ENCODE data around the gene DCDC2.
A peak's percentile ranks its signal among the peaks of the same experiment; 100 is the strongest.
"Not testable (repeated sequence)": the region's sequence is repeated elsewhere in the genome, so short reads cannot be mapped to it uniquely, and the experiment has no call there.

Gene DCDC2

DNA sequence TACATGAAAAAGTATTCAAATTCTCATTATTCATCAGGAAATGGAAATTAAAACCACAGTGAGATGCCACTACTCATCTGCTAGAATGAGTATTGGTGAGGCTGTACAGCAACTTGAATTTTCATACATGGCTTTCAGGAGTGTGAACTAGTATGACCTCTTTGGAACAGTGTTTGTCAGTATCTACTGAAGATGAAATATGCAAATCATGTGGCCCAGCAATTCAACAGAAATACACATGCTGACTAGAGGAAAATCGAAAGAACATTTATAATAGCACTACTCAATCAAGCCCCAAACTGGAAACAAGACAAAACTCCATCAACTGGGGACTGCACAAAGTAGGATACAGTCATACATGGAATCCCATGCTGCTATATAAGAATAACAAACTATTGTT lies 102.2 kb downstream of the DCDC2 start:
- DNase-seq = no peak

DNA sequence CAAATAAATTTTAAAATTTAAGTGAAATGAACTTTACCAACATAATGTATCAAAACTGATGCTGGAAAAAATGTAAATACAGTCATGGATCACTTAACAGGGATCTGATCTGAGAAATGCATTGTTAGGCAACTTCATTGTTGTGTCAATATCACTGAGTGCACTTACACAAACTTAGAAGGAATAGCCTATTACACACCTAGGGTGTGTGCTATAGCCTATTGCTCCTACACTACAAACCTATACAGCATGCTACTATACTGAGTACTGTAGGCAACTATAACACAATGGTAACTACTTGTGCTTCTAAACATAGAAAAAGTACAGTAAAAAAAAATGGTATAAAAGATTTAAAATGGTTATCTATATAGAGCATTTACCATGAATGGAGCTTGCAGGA lies 104.5 kb downstream of the DCDC2 start:
- no peak for DNase-seq

- no peak for DNase-seq
Measured at GRCh38 chr6:24252280-24252679, 105.6 kb downstream of the DCDC2 start.

GRCh38 chr6:24251339-24251738 lies 106.5 kb downstream of the DCDC2 start:
- DNase-seq = no peak

GRCh38 chr6:24249926-24250325 lies 107.9 kb downstream of the DCDC2 start:
- no peak for DNase-seq

- no peak for DNase-seq
Measured at GRCh38 chr6:24245275-24245674, 112.6 kb downstream of the DCDC2 start.

DNA sequence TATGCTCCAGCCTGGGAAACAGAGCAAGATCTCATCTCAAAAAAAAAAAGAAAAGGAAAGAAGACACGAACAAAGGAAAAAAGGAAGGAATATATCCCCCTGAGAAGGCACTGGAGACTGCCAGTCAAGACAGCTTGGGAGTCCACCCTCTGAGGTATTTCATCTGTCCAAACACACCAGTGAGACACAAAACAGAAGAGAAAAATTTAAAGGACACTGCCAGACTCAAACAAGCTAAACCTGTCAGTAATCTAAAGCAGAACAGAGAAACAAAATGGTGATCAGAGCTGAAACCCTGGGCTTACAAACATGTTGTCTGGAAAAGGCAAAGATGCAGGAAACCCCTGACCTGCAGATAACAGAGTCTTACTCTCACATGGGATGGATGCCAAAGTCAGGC lies 114.9 kb downstream of the DCDC2 start:
- no peak for DNase-seq

GRCh38 chr6:24241779-24242178 lies 116.1 kb downstream of the DCDC2 start:
- not testable (repeated sequence) for DNase-seq

DNA sequence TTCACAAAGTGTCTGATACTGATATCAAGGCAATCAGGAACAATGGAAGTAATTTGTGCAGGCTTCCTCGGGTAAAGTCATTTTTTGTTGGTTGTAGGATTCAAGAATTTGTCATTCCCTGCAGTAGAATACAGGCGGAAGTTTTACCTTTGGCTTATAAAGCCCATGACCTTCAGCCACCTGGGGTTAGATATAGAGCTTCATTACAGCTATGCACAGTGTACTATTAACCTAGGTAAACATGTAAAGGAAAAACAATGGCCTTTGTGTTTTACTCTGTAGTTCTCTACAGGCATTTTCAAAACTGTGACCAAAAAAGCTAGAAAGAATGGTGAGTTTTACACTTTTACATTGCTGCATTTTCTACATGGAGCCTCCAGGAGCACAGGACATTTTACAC lies 116.9 kb downstream of the DCDC2 start:
- no peak for DNase-seq

GRCh38 chr6:24240380-24240928 lies 117.4 kb downstream of the DCDC2 start:
- DNase-seq = no peak

DNA sequence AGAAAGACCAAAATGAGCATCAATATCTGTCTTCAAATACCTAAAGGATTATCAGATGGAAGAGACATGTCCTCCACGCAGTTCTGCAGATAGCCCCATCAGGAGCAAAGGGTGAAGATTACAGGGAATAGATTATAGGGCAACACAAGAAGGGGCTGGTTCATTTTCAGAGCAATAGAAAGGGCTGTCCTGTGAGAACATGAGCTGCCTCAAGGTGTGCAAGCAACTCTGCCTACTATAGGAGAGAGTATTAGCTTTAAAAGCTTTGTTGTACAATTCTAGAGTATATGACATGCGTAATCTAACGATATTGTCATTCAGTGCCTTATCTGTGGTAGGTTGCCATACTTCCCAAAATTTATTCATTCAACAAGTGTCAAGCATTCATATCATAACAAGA lies 119.2 kb downstream of the DCDC2 start:
- DNase-seq = no peak

- not testable (repeated sequence) for DNase-seq
Measured at GRCh38 chr6:24236779-24237178, 121.1 kb downstream of the DCDC2 start.

DNA sequence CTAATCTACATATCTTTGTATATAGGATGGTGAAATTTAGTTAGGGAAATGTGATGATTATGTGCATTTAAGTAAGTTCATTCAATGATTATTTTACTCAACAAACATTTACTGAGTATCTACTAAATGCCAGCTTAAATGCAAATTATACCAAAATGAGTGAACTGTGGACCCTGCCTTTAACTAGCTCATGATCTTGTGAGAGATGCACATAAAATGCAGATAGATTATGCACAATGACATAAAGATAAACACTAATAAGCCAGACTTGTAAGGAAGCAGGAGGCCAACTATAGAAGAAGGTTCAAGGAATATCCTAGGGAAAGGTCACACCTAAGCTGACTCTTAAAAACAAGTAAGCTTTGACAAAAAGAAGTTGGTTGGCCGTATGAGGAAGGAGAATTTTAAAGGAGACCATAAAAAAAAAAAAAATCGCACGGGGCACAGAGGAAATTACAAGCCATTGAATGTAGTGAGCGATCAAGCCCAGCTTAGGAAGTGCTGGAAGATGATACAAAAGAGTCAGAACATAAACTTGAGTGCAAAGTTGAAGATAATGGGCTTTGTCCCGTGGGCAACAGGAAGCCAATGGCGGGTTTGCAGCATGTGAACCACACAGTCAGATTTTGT lies 123.9 kb downstream of the DCDC2 start:
- DNase-seq = no peak

- no peak for DNase-seq
Measured at GRCh38 chr6:24231438-24231977, 126.4 kb downstream of the DCDC2 start.

DNA sequence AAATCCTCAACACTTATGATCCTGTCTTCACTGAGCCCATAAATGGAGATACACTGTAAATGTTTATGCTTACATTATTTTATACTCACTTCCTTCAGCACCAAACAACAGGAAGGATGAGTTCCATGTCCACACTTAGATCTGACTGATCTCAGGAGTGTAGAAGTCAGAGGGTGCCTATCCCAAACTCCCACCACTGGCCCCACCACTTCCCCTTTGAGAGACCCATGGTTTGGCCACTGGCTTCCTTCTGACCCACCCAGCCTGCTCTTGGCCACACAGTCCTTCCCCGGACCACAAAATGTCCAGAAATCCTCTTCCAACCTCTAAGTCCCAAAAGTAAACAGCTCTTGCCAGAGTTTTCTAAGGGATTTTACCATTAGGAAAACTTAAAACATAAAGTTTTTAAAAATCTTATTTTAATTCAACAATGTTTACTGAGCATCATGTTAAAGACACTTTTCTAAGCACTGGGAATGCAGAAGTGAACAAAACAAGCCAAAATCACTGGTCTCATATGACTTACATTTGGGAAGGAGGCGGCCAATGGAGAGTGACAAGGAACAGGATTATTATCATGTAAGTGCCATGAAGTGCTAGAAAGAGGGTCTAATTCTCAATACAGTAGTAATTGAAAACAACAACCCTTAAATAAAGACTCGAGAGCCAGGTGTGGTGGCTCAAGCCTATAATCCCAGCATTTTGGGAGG lies 128.0 kb downstream of the DCDC2 start:
- no peak for DNase-seq

- DNase-seq = peak; percentile 1
Measured at GRCh38 chr6:24228681-24229255, 129.1 kb downstream of the DCDC2 start.

- no peak for DNase-seq
Measured at GRCh38 chr6:24228123-24228522, 129.7 kb downstream of the DCDC2 start.

- DNase-seq = no peak
Measured at GRCh38 chr6:24227556-24227955, 130.3 kb downstream of the DCDC2 start.

DNA sequence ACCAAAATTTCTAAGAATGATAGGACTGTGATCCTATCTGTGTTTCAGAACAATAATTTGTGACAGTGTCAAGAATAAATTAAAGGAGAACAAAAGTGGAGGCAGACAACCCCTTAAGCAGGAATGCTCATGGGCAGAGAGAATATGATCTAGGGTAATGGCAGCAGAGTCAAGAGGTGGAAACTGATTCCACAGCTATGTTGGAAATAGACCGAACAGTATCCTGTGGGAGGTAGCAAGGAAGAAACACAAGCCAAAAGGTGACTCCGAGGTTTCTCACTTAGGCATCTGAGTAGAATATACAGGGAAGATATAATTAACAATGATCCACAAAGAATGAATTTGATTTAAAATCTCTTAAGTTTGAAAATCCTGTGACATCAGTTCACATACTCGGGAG lies 131.3 kb downstream of the DCDC2 start:
- DNase-seq = no peak

DNA sequence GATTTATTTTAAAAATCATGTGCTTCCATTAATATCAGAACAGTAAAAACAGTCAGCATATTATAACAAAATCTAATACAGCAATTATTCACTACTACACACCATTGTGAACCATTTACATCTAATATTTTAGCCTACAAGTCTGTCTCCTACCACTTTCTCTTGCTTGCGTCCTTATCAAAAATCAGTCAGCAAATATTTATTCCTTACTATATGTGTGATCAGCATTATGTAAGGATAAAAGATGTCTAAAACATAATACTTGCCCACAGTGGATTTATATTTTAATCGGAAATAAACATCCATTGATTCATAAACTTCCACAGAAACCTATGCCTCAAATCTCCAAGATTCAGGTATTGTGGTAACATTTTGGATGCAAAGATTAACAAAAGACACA lies 132.0 kb downstream of the DCDC2 start:
- no peak for DNase-seq

DNA sequence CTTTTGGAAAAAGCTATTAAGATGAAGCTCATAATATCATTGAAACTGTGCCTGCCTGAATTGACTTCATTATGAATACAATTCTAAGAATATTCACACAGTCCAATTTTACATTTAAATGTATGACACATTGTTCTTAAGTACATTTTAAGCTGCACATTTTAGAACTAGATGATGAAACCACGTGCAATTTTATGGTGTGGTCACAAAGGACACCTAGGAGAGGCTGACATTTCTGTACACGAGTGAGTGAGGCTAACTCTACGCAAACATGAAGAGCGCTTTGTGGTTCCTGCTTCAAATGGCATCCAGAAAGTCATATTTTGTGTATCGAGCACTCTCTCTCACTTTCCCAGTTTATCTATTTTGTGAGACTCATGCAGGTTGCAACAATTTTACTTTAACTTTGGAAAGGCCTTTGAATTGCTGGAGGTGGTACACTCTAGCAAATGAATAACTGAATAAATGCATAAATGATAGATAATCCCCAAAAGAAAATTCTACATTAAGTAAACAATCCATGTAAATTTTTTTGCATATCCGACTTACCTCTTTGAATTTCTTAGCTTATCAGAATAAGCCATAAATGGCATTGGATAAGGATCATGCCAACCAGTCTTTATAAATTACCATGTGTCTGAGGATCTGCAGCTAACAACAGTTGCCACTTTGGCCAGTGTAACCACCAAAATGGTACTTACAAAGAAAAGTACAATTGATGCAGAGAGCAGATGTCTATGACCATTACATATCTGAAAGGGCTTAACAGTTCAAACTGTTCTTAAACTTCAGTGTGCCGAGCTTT lies 134.5 kb downstream of the DCDC2 start:
- no peak for DNase-seq

- DNase-seq = no peak
Measured at GRCh38 chr6:24219670-24220069, 138.2 kb downstream of the DCDC2 start.

GRCh38 chr6:24214984-24215383 lies 142.9 kb downstream of the DCDC2 start:
- DNase-seq = no peak

All from CD4-positive, alpha-beta T cell treated with Interleukin-17A for 1 hour (primary cell).